H1 (cell line): ENCODE results near the gene LMNB1. TPM values are rescaled to one million over a fixed set of nuclear protein-coding genes. Genes with fewer than 3 reads are reported as not detected.

Experiments
- CTCF ChIA-PET: fragments of 300-600 bp; sonication (Branson Sonifier 250); formaldehyde crosslinking; loops from one replicate; lab custom pipeline; 2021; ENCODE audit not compliant: partially characterized antibody; lab: Charles Lee
- POLR2A ChIA-PET: fragments of 300-600 bp; sonication (Branson Sonifier 250); formaldehyde crosslinking; loops from one replicate; lab custom pipeline; 2021; ENCODE audit warnings: inconsistent platforms; ENCODE audit not compliant: partially characterized antibody; lab: Charles Lee
- DNase-seq, 2 experiments: peaks; one replicate each; pipeline versions ENCODE4 v3.0.0 to v3.0.0-alpha.2; 2010 to 2022; ENCODE audit warnings: low spot score in 2 of 2, low read depth in 1 of 2, mixed read lengths in 1 of 2
- FAIRE-seq: peaks from 2 replicates; lab custom pipeline; 2011; peaks lifted over from hg19 to GRCh38; lab: Jason Lieb, UNC
- H2AFZ ChIP-seq: 2 replicates; pipeline ENCODE4 v1.8.1; 2012; ENCODE audit warnings: low read length, inconsistent platforms
- H2AK5ac ChIP-seq: 2 replicates; pipeline ENCODE4 v1.6.1; 2013; ENCODE audit warnings: low read depth, low read length
- H2BK120ac ChIP-seq: replicated peaks from 2 replicates; pipeline ENCODE3; 2013; ENCODE audit warnings: low read depth, low read length, inconsistent platforms
- H2BK12ac ChIP-seq: 2 replicates; pipeline ENCODE4 v1.6.1; 2013; ENCODE audit warnings: low read depth, low read length
- H2BK15ac ChIP-seq: 2 replicates; pipeline ENCODE4 v1.6.1; 2013; ENCODE audit warnings: low read length
- H2BK20ac ChIP-seq: 2 replicates; pipeline ENCODE4 v1.6.1; 2013; ENCODE audit warnings: low read length
- H2BK5ac ChIP-seq: 2 replicates; pipeline ENCODE4 v1.6.1; 2013; ENCODE audit warnings: low read depth, low read length
- H3K14ac ChIP-seq: 2 replicates; pipeline ENCODE4 v1.6.1; 2013; ENCODE audit warnings: inconsistent platforms; ENCODE audit not compliant: insufficient read length
- H3K18ac ChIP-seq: 2 replicates; pipeline ENCODE4 v1.6.1; 2013; ENCODE audit warnings: low read length; ENCODE audit errors: extremely low read depth
- H3K23ac ChIP-seq: 2 replicates; pipeline ENCODE4 v1.6.1; 2013; ENCODE audit warnings: inconsistent platforms; ENCODE audit not compliant: insufficient read length
- H3K23me2 ChIP-seq: 2 replicates; pipeline ENCODE4 v1.6.1; 2013; ENCODE audit warnings: low read depth, low read length
- H3K27ac ChIP-seq: 2 replicates; pipeline ENCODE4 v1.6.1; 2011; ENCODE audit warnings: low read depth, low read length, inconsistent platforms
- H3K27me3 ChIP-seq, 4 experiments: replicated peaks in 1 of 4; 1 replicate in 1 of 4; 2 replicates in 3 of 4; pipeline versions ENCODE4 v1.6.1 to v1.8.1; 2011 to 2013; ENCODE audit warnings: low read length in 3 of 4, mild to moderate bottlenecking in 3 of 4, inconsistent platforms in 2 of 4, mixed read lengths in 2 of 4, moderate library complexity in 1 of 4; ENCODE audit not compliant: control insufficient read depth in 3 of 4, insufficient read depth in 3 of 4; ENCODE audit errors: extremely low read depth in 1 of 4
- H3K36me3 ChIP-seq, 4 experiments: 2 replicates each; pipeline versions ENCODE4 v1.6.1 to v1.8.1; 2011 to 2013; ENCODE audit warnings: mild to moderate bottlenecking in 4 of 4, low read length in 3 of 4, moderate library complexity in 2 of 4, control low read depth in 1 of 4, inconsistent platforms in 1 of 4; ENCODE audit not compliant: insufficient read depth in 4 of 4, control insufficient read depth in 2 of 4
- H3K4ac ChIP-seq: replicated peaks from 2 replicates; pipeline ENCODE3; 2013; ENCODE audit warnings: low read length, low read depth, mixed read lengths, inconsistent platforms; ENCODE audit not compliant: insufficient read length
- H3K4me1 ChIP-seq, 4 experiments: replicated peaks in 1 of 4; 1 replicate in 1 of 4; 2 replicates in 3 of 4; pipeline versions ENCODE4 v1.6.1 to v1.8.1; 2011 to 2013; ENCODE audit warnings: low read length in 3 of 4, inconsistent platforms in 2 of 4, mixed read lengths in 1 of 4; ENCODE audit not compliant: insufficient read depth in 4 of 4, control insufficient read depth in 3 of 4
- H3K4me2 ChIP-seq, 2 experiments: 2 replicates each; pipeline versions ENCODE4 v1.6.1 to v1.8.1; 2011 to 2013; ENCODE audit warnings: low read depth in 2 of 2, low read length in 2 of 2, control low read depth in 1 of 2, inconsistent platforms in 1 of 2, mild to moderate bottlenecking in 1 of 2; ENCODE audit not compliant: insufficient read depth in 1 of 2
- H3K4me3 ChIP-seq, 4 experiments: fragments of 200-600, 300-600 bp in 1 of 4; sonication (generic), shearing (Covaris generic), sonication (Bioruptor Twin) in 1 of 4; 2 replicates each; pipeline versions ENCODE4 v1.5.1 to v1.8.1; 2011 to 2016; ENCODE audit warnings: low read length in 4 of 4, low read depth in 3 of 4, control low read depth in 2 of 4, inconsistent platforms in 2 of 4, mild to moderate bottlenecking in 2 of 4, mixed read lengths in 1 of 4, moderate library complexity in 1 of 4; ENCODE audit not compliant: insufficient read depth in 2 of 4; ENCODE audit errors: extremely low read depth in 1 of 4
- H3K56ac ChIP-seq: replicated peaks from 2 replicates; pipeline ENCODE3; 2013; ENCODE audit warnings: low read depth, mild to moderate bottlenecking, mixed read lengths, low read length, inconsistent platforms; ENCODE audit not compliant: insufficient read length
- H3K79me1 ChIP-seq: 2 replicates; pipeline ENCODE4 v1.6.1; 2013; ENCODE audit warnings: low read depth, low read length, control low read depth
- H3K79me2 ChIP-seq, 2 experiments: 2 replicates each; pipeline versions ENCODE4 v1.6.1 to v1.8.1; 2012 to 2013; ENCODE audit warnings: low read length in 2 of 2, mild to moderate bottlenecking in 2 of 2, inconsistent platforms in 1 of 2; ENCODE audit not compliant: insufficient read depth in 2 of 2, control insufficient read depth in 1 of 2
- H3K9ac ChIP-seq, 4 experiments: replicated peaks in 1 of 4; 1 replicate in 1 of 4; 2 replicates in 3 of 4; pipeline versions ENCODE4 v1.6.1 to v1.8.1; 2011 to 2013; ENCODE audit warnings: low read depth in 3 of 4, low read length in 3 of 4, control low read depth in 2 of 4, mild to moderate bottlenecking in 2 of 4, moderate library complexity in 2 of 4, inconsistent platforms in 1 of 4; ENCODE audit errors: extremely low read depth in 1 of 4
- H3K9me3 ChIP-seq, 2 experiments: 2 replicates each; pipeline versions ENCODE4 v1.6.1 to v1.8.1; 2012 to 2013; ENCODE audit warnings: mild to moderate bottlenecking in 2 of 2, moderate library complexity in 2 of 2, control low read depth in 1 of 2, inconsistent platforms in 1 of 2, low read depth in 1 of 2, low read length in 1 of 2, mixed read lengths in 1 of 2; ENCODE audit not compliant: insufficient read depth in 2 of 2
- H4K20me1 ChIP-seq, 2 experiments: replicated peaks in 1 of 2; 2 replicates each; pipeline versions ENCODE3 to v1.8.1; 2011 to 2013; ENCODE audit warnings: inconsistent platforms in 2 of 2, low read length in 2 of 2, mild to moderate bottlenecking in 1 of 2; ENCODE audit not compliant: insufficient read depth in 2 of 2, control insufficient read depth in 1 of 2
- H4K5ac ChIP-seq: 2 replicates; pipeline ENCODE4 v1.6.1; 2013; ENCODE audit warnings: low read length, low read depth, mixed read lengths, inconsistent platforms; ENCODE audit not compliant: insufficient read length
- H4K8ac ChIP-seq: 2 replicates; pipeline ENCODE4 v1.8.0; 2013; ENCODE audit warnings: mild to moderate bottlenecking, moderate library complexity, low read length, inconsistent platforms; ENCODE audit not compliant: insufficient read depth; ENCODE audit errors: extremely low read depth
- H4K91ac ChIP-seq: replicated peaks from 2 replicates; pipeline ENCODE3; 2013; ENCODE audit warnings: low read length, mixed read lengths, inconsistent platforms; ENCODE audit not compliant: insufficient read length
- CBX5 ChIP-seq: fragments of 300-800, 300-1000 bp; sonication (generic); IDR thresholded peaks from 2 replicates; pipeline ENCODE4 v1.7.1; 2016; ENCODE audit warnings: antibody characterized with exemption, low read length, low read depth
- CHD1 ChIP-seq: IDR thresholded peaks from 2 replicates; pipeline ENCODE4 v1.6.1; 2012; ENCODE audit warnings: low read depth, low read length, improper control_type of control experiment
- GABPA ChIP-seq: IDR thresholded peaks from 2 replicates; pipeline ENCODE4 v1.6.1; 2011; ENCODE audit warnings: mild to moderate bottlenecking, low read length, moderate library complexity, borderline replicate concordance; ENCODE audit not compliant: insufficient read depth
- HDAC6 ChIP-seq: IDR thresholded peaks from one replicate; pipeline ENCODE4 v1.7.1; 2012; ENCODE audit warnings: low read depth, mild to moderate bottlenecking, inconsistent platforms, low read length, moderate library complexity
- PHF8 ChIP-seq: fragments of 200-600 bp; sonication (generic); conservative IDR thresholded peaks from 2 replicates; pipeline ENCODE4 v1.7.1; 2012; ENCODE audit warnings: low read depth, mild to moderate bottlenecking, inconsistent platforms, low read length, moderate library complexity
- RBBP5 ChIP-seq: IDR thresholded peaks from 2 replicates; pipeline ENCODE4 v1.7.1; 2012; ENCODE audit warnings: low read depth, mild to moderate bottlenecking, inconsistent platforms, low read length, moderate library complexity, borderline replicate concordance
- SIX5 ChIP-seq: IDR thresholded peaks from 2 replicates; pipeline ENCODE4 v1.6.1; 2011; ENCODE audit warnings: mild to moderate bottlenecking, low read depth, low read length
- SP1 ChIP-seq: IDR thresholded peaks from 2 replicates; pipeline ENCODE4 v1.6.1; 2011; ENCODE audit warnings: low read depth, low read length
- SP2 ChIP-seq: IDR thresholded peaks from 2 replicates; pipeline ENCODE4 v1.6.1; 2012; ENCODE audit warnings: mild to moderate bottlenecking, low read length, inconsistent platforms
- WGBS, 2 experiments: shearing (Covaris generic) in 1 of 2; methylation state at CpG; one replicate each; pipeline versions ENCODE4 v1.1.6 to v1.1.7; 2013 to 2015; ENCODE audit warnings: low lambda C conversion rate in 2 of 2, mixed read lengths in 2 of 2, inconsistent platforms in 1 of 2, low coverage in 1 of 2, missing lambda C conversion rate in 1 of 2; ENCODE audit not compliant: insufficient replicate concordance in 2 of 2, insufficient coverage in 1 of 2, insufficient read length in 1 of 2; ENCODE audit errors: extremely low coverage in 1 of 2, missing lambda C conversion rate in 1 of 2; 5-methylcytosine and 5-hydroxymethylcytosine counted together
- polyA plus RNA-seq, 7 experiments: library from polyadenylated mRNA; depleted of rRNA in 3 of 7; stranded (reverse) in 5 of 7; unstranded in 2 of 7; fragments of >200 nt in 5 of 7; fragments of 200-250 nt in 2 of 7; gene quantifications; 1 replicate in 5 of 7; 2 replicates in 1 of 7; 4 replicates in 1 of 7; pipeline versions ENCODE4 v1.2.1 to v1.2.3, GENCODE V29; 2011 to 2013; ENCODE audit warnings: missing spikeins in 2 of 7, mixed read lengths in 2 of 7
- total RNA-seq: library from RNA; stranded (reverse); fragmentation: NEBNext Ultra II Directional; extraction: Animal tissue kit (Norgen Biotek cat#: 25700); gene quantifications from 2 replicates; pipeline ENCODE4 v1.2.1, GENCODE V29; 2021
- TF ChIP-seq, protein P1 (sequence below): IDR thresholded peaks from 2 replicates; pipeline ENCODE4 v1.6.1; 2011; ENCODE audit warnings: low read depth, mild to moderate bottlenecking, low read length; ENCODE audit not compliant: insufficient read depth
- TF ChIP-seq, protein P2 (sequence below): IDR thresholded peaks from 2 replicates; pipeline ENCODE4 v1.6.1; 2011; ENCODE audit warnings: low read length, improper control_type of control experiment
- TF ChIP-seq, protein P3 (sequence below): IDR thresholded peaks from 2 replicates; pipeline ENCODE4 v1.6.1; 2012; ENCODE audit warnings: inconsistent platforms

The LMNB1 gene
- total and polyA plus RNA-seq, 2 of the 8 experiments (the other 6 are each of a cell fraction or from before 2014, with no cell fraction given), result 73.5 to 225 TPM

- H2AK5ac ChIP-seq, result peak overlapping the region; percentile 20; the same call in 1 of the 2 replicates
- no peak overlapping the region; a peak in 1 of 4 replicates for H3K4me2 ChIP-seq
- H3K9me3 ChIP-seq, result no peaks in the 10 kb centered on the region
- ChIA-PET CTCF (interaction anchor here (0.8 to 1.3 kb wide), 5 partner anchors 10 to 171 kb away, joined by 3 to 5 read pairs (median 3); no protein-coding TSS in a partner anchor), POLR2A (interaction anchor here (0.6 kb wide), 1 partner anchor 571 kb away, joined by 3 read pairs; no protein-coding TSS in a partner anchor)
- no peaks in the 10 kb centered on the region for H3K36me3 ChIP-seq
- H3K14ac ChIP-seq, result no peak overlapping the region
- H2AFZ ChIP-seq, result no peak overlapping the region
- H3K4me1 ChIP-seq, result peaks cover 6 to 26% (median 20%) of the 10 kb centered on the region in 4 experiments
- H3K23me2 ChIP-seq, result no peaks in the 10 kb centered on the region
- H2BK5ac ChIP-seq, result peak overlapping the region; percentile 90
- no peak overlapping the region; the same call in 1 of the 2 replicates for H2BK12ac ChIP-seq
- H4K8ac ChIP-seq, result no peak overlapping the region
- H3K79me1 ChIP-seq, result no peaks in the 10 kb centered on the region
- no peaks in the 10 kb centered on the region for H4K20me1 ChIP-seq
- H3K9ac ChIP-seq, result no peak overlapping the region
- DNase-seq, result peak in 1 of 2 experiments; percentile 37
- FAIRE-seq, result no peak
- H2BK15ac ChIP-seq, result peak overlapping the region; percentile 20; the same call in 1 of the 2 replicates
- no peak overlapping the region for H2BK120ac ChIP-seq
- no peaks in the 10 kb centered on the region for H3K27me3 ChIP-seq
- no peak overlapping the region for H3K27ac ChIP-seq
- H3K56ac ChIP-seq, result no peak overlapping the region
- no peak overlapping the region for H3K23ac ChIP-seq
- peaks cover 0 to 23% of the 10 kb centered on the region in 2 experiments; a peak in 3 of 4 replicates for H3K79me2 ChIP-seq
- H3K18ac ChIP-seq, result peak overlapping the region; percentile 63
- 88% methylated on average over 3 of the region's 3 CpGs; no CpG with 5 or more reads in 1 of the 2 experiments for WGBS, 2 experiments
- H3K4ac ChIP-seq, result no peak overlapping the region
- TF ChIP-seq SP2, result no peak
- no peak for TF ChIP-seq PHF8
- TF ChIP-seq SP1, result no peak
- no peak for TF ChIP-seq SIX5
- no peak for TF ChIP-seq CBX5
- TF ChIP-seq, protein P1, sequence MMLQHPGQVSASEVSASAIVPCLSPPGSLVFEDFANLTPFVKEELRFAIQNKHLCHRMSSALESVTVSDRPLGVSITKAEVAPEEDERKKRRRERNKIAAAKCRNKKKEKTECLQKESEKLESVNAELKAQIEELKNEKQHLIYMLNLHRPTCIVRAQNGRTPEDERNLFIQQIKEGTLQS, result no peak
- TF ChIP-seq, protein P2, sequence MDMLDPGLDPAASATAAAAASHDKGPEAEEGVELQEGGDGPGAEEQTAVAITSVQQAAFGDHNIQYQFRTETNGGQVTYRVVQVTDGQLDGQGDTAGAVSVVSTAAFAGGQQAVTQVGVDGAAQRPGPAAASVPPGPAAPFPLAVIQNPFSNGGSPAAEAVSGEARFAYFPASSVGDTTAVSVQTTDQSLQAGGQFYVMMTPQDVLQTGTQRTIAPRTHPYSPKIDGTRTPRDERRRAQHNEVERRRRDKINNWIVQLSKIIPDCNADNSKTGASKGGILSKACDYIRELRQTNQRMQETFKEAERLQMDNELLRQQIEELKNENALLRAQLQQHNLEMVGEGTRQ, result no peak
- TF ChIP-seq, protein P3, sequence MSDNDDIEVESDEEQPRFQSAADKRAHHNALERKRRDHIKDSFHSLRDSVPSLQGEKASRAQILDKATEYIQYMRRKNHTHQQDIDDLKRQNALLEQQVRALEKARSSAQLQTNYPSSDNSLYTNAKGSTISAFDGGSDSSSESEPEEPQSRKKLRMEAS, result no peak
- TF ChIP-seq CHD1, result no peak
- no peak for TF ChIP-seq HDAC6
- TF ChIP-seq GABPA, result no peak
- no peak for TF ChIP-seq RBBP5
- no peak overlapping the region for H4K5ac ChIP-seq
- H3K4me3 ChIP-seq, result no peak overlapping the region
- H4K91ac ChIP-seq, result no peak overlapping the region
- no peak overlapping the region for H2BK20ac ChIP-seq
These were observed 70.9 kb downstream of the LMNB1 start for GRCh38 chr5:126847826-126848251.
